Type B pancreatic cell (in vitro differentiated cells): ENCODE data around the gene ACAN. TPM values are rescaled to one million over a fixed set of nuclear protein-coding genes. Genes with fewer than 3 reads are reported as not detected.

Experiments used
- DNase-seq: peaks from one replicate; pipeline ENCODE4 v3.0.0; 2021; ENCODE audit warnings: mixed read lengths; ENCODE audit not compliant: unreplicated experiment; ENCODE audit errors: extremely low spot score
- H3K27ac Mint-ChIP-seq: 2 replicates; pipeline ENCODE4 v1.8.0; 2021; ENCODE audit warnings: mild to moderate bottlenecking, mixed read lengths
- H3K27me3 Mint-ChIP-seq: 2 replicates; pipeline ENCODE4 v1.8.0; 2021; ENCODE audit warnings: mixed read lengths
- H3K36me3 Mint-ChIP-seq: 2 replicates; pipeline ENCODE4 v1.8.0; 2021; ENCODE audit warnings: mixed read lengths
- H3K4me1 Mint-ChIP-seq: one replicate; pipeline ENCODE4 v1.8.0; 2021; ENCODE audit warnings: mixed read lengths; ENCODE audit not compliant: unreplicated experiment
- H3K4me3 Mint-ChIP-seq: 2 replicates; pipeline ENCODE4 v1.8.0; 2021; ENCODE audit warnings: mild to moderate bottlenecking, mixed read lengths
- H3K9me3 Mint-ChIP-seq: 2 replicates; pipeline ENCODE4 v1.8.0; 2021; ENCODE audit warnings: mixed read lengths
- long read RNA-seq: library from polyadenylated mRNA; unstranded; transcript quantifications from one replicate; pipeline ENCODE4 v2.0.0, GENCODE V29; 2020
- total RNA-seq: library from RNA; stranded (reverse); gene quantifications from 2 replicates; pipeline ENCODE4 v1.2.1, GENCODE V29; 2021; ENCODE audit warnings: low replicate concordance
- TF ChIP-seq, protein P1 (sequence below): fragments of 200-600 bp; sonication (generic); conservative IDR thresholded peaks from 2 replicates; pipeline ENCODE4 v1.5.0; 2021; ENCODE audit warnings: antibody characterized with exemption, mild to moderate bottlenecking

ACAN gene
- total RNA-seq = 0.05 and 6.9 TPM in 2 replicates
- long read RNA-seq = 0 reads

- Mint-ChIP-seq H3K36me3 (no peaks in the 10 kb centered on the region), H3K27ac (no peak within 1 kb of the TSS), H3K4me3 (peak within 1 kb of the TSS; percentile 93), H3K4me1 (peaks cover 6% of the 10 kb centered on the region), H3K9me3 (no peaks in the 10 kb centered on the region), H3K27me3 (peaks cover 82% of the 10 kb centered on the region)
- DNase-seq = no peak
- TF ChIP-seq, protein P1, sequence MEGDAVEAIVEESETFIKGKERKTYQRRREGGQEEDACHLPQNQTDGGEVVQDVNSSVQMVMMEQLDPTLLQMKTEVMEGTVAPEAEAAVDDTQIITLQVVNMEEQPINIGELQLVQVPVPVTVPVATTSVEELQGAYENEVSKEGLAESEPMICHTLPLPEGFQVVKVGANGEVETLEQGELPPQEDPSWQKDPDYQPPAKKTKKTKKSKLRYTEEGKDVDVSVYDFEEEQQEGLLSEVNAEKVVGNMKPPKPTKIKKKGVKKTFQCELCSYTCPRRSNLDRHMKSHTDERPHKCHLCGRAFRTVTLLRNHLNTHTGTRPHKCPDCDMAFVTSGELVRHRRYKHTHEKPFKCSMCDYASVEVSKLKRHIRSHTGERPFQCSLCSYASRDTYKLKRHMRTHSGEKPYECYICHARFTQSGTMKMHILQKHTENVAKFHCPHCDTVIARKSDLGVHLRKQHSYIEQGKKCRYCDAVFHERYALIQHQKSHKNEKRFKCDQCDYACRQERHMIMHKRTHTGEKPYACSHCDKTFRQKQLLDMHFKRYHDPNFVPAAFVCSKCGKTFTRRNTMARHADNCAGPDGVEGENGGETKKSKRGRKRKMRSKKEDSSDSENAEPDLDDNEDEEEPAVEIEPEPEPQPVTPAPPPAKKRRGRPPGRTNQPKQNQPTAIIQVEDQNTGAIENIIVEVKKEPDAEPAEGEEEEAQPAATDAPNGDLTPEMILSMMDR = no peak
Observed at GRCh38 chr15:88803241-88803919, at the start of gene ACAN. ACAN (plus strand) TSS chr15:88803436; CDS start chr15:88836207, 32,771 bp downstream.

DNA sequence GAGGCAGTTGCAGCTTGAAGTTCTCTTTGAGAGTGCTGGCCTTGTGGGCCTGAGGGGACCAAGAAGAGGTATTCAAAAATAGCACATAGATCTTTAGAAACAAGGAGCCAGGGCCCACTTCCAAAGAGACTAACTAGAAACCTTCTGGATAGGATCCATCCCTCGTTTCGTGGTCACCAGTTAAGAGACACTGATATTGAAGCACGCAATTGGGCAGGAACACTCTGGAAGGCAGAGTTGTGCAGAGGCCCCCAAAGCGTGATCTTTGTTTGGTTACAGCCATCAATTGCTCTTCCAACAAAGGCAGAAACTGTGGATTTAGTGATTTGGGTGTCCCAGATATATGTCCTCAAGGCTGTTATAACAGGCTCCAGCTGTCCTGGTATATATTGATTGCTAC, 46.7 kb upstream of the ACAN start:
- TF ChIP-seq, protein P1 = no peak
- Mint-ChIP-seq H3K27me3 (peaks cover 38% of the 10 kb centered on the region), H3K27ac (no peak overlapping the region), H3K9me3 (no peaks in the 10 kb centered on the region), H3K4me3 (no peak overlapping the region), H3K36me3 (no peaks in the 10 kb centered on the region), H3K4me1 (no peaks in the 10 kb centered on the region)
- no peak for DNase-seq

DNA sequence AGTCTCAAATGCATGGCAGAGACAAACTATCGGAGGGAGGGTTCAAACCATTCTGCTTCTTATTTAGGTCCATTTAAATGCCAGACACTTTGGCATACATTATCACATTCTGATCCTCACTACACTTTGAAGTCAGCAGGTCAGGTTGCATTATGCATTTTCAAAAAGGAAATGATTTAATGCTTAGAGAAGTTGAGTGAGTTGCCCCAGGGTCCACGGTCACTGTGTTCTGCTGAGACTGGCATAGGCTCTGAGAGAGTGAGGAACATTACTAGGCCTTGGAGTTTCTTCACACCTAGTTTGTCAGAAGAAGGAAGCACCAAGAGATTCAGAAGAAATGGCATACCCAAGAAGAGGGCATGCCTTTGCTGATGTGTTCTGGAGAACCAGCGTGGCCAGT, 46.3 kb upstream of the ACAN start:
- H3K36me3 Mint-ChIP-seq = no peaks in the 10 kb centered on the region
- H3K27ac Mint-ChIP-seq = no peak overlapping the region
- H3K9me3 Mint-ChIP-seq = no peaks in the 10 kb centered on the region
- no peak for DNase-seq
- no peak overlapping the region for H3K4me3 Mint-ChIP-seq
- H3K4me1 Mint-ChIP-seq = no peaks in the 10 kb centered on the region
- TF ChIP-seq, protein P1 = no peak
- peaks cover 36% of the 10 kb centered on the region for H3K27me3 Mint-ChIP-seq

DNA sequence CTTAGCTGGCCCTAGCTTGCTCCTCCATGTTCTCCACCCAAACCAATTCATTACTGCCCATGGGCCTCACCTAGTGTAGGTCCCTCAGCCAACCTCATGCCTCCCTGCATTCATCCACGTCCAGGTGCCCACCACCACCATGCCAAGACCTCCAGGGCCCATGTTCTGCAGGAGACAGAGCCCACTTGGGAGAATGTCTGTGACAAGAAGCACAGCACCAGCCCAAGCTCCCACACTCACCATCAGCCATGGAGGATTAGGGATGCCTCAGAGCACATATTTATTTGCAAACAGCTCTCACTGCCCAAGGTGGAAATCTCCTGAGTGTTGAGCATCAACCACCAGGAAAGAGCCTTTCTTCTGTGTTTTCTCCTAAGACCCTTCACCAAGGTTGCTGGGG, 43.4 kb upstream of the ACAN start:
- TF ChIP-seq, protein P1 = no peak
- peaks cover 27% of the 10 kb centered on the region for H3K27me3 Mint-ChIP-seq
- H3K27ac Mint-ChIP-seq = no peak overlapping the region
- H3K4me1 Mint-ChIP-seq = no peaks in the 10 kb centered on the region
- no peak overlapping the region for H3K4me3 Mint-ChIP-seq
- H3K9me3 Mint-ChIP-seq = no peaks in the 10 kb centered on the region
- H3K36me3 Mint-ChIP-seq = no peaks in the 10 kb centered on the region
- no peak for DNase-seq

DNA sequence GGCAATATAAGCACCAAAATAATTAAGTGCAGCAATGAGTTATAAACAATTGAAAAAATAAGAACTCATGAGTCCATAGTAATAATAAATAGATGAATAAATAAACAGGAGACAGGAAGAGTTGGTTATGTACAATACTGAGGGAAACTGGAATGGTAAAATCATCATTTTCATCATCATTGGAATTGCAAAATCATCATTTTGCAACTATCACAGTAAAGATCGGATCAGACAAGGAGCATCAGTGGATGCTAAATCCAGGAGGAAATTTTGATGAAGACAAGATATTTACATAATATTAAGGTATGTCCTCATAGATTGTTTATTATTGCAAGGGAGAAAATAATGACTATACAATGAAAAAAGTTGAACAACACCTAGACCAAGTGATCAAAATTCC, 38.8 kb upstream of the ACAN start:
- H3K27ac Mint-ChIP-seq = no peak overlapping the region
- peaks cover 1% of the 10 kb centered on the region for H3K4me1 Mint-ChIP-seq
- TF ChIP-seq, protein P1 = no peak
- peaks cover 32% of the 10 kb centered on the region for H3K27me3 Mint-ChIP-seq
- no peak for DNase-seq
- H3K4me3 Mint-ChIP-seq = no peak overlapping the region
- H3K9me3 Mint-ChIP-seq = no peaks in the 10 kb centered on the region
- H3K36me3 Mint-ChIP-seq = no peaks in the 10 kb centered on the region
